ENCODE results near the gene P2RY2. TPM values are rescaled to one million over a fixed set of nuclear protein-coding genes. Genes with fewer than 3 reads are reported as not detected.

Gene P2RY2
- total and polyA plus RNA-seq, 11 donors, result 8.5 to 28.3 (median 14.7) TPM

DNA sequence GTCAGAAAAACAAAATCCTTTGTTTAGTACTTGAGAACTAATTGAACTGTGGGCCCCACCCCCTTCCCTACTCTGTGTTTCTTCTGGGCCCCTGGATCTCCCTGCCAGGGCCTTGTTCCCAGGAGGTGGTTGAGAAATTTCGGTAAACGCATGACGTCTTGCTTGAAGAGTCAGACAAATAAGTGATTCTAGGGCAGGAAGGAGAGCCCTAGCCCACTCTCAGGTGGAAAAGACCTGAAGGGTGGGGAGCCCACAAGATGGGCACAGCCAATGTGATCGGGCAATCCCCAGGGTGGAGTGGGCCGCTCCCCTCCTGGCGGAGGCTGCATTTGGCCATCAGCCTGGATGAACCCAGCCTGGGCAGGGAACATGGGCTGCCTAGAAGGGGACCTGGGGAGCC is 16.8 kb upstream of the P2RY2 start:
- DNase-seq (no peak), ATAC-seq (peak in 1 of 4 donors; percentile 28)
- Histone ChIP-seq H3K27me3 (no peaks in the 10 kb centered on the region), H3K36me3 (no peaks in the 10 kb centered on the region), H3K4me3 (no peak overlapping the region), H3K9me3 (no peaks in the 10 kb centered on the region), H3K4me1 (peaks cover 0 to 55% (median 0%) of the 10 kb centered on the region in 12 donors), H3K27ac (peak overlapping the region in 2 of 12 donors; percentile 7 to 9)
- WGBS, 4 donors, result 81 to 86% (median 84%) methylated on average over 3 to 6 of the region's 6 CpGs
- intact Hi-C loops (cut with DNase I), result no loop called here
- no peak for TF ChIP-seq POLR2A (IDR thresholded peaks at IDR 0.05)
- TF ChIP-seq, protein P1, sequence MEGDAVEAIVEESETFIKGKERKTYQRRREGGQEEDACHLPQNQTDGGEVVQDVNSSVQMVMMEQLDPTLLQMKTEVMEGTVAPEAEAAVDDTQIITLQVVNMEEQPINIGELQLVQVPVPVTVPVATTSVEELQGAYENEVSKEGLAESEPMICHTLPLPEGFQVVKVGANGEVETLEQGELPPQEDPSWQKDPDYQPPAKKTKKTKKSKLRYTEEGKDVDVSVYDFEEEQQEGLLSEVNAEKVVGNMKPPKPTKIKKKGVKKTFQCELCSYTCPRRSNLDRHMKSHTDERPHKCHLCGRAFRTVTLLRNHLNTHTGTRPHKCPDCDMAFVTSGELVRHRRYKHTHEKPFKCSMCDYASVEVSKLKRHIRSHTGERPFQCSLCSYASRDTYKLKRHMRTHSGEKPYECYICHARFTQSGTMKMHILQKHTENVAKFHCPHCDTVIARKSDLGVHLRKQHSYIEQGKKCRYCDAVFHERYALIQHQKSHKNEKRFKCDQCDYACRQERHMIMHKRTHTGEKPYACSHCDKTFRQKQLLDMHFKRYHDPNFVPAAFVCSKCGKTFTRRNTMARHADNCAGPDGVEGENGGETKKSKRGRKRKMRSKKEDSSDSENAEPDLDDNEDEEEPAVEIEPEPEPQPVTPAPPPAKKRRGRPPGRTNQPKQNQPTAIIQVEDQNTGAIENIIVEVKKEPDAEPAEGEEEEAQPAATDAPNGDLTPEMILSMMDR (IDR thresholded peaks at IDR 0.05), result no peak

DNA sequence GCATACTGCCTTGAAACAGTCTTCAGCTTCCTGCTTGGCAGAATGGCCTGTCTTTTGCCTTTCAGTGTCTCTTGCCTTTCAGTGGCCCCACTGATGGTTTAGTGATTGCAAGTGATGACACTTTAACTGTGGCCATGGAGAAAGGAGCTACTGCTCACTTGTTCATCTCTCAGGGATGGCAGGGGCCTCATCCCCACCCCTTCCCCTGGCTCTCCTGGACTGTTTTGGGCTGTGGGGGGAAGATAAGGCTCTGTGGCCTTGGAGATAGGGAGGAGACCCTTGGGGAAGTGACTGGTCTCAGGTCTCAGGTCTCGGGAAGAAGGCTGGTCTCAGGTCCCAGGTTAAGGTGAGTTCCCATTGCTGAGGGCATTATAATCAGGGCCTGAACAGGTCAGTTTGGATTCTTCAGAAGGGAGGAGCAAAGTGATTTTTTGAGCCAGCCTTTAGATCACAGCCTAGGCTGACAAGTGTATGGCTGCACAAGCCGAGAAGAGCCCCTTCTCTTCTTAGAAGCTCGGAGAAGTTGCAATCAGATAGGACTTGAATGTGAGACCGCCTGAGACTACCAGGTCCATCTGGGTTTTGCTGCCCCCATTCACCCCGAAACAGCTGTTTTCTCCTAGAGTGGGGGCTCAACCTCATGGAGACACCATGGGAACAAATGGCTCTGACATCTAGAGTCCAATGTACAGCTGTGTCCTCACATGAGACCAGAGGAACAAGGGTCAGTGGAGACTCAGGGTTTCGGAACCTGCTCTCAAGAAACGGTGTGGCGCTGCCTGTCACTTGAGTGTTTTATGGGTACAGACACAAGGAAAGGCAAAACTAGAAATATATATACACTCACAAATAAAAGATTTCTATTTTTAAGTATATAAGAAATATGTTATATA is 15.9 kb upstream of the P2RY2 start:
- WGBS, 4 donors, result 95 to 98% (median 96%) methylated on average over 8 of the region's 8 CpGs
- no peak for DNase-seq
- no peak for TF ChIP-seq POLR2A (IDR thresholded peaks at IDR 0.05)
- TF ChIP-seq, protein P1 (IDR thresholded peaks at IDR 0.05), result no peak
- H3K27ac ChIP-seq, result no peak overlapping the region
- no peaks in the 10 kb centered on the region for H3K9me3 ChIP-seq
- intact Hi-C loops (cut with DNase I), result no loop called here
- no peak for ATAC-seq
- H3K4me1 ChIP-seq, result peaks cover 0 to 55% (median 0%) of the 10 kb centered on the region in 12 donors
- H3K4me3 ChIP-seq, result no peak overlapping the region
- H3K27me3 ChIP-seq, result no peaks in the 10 kb centered on the region
- no peaks in the 10 kb centered on the region for H3K36me3 ChIP-seq

DNA sequence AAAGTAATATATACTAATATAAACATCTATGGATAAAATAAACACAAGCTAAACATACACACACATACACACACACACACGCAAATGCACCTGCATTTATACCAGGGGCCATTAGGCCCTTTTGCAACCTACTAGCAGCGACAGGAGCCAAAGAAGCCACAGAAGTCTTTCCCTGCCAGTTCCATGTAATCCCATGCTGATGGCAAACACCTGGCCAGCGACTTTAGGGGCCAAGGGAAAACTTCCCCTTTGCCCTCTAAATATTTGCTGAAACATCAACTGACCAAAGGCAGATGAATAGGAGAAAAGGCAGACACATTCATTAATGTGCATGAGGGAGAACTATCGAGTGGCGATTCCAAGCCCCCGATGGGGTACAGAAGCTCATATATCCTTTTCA is 14.8 kb upstream of the P2RY2 start:
- WGBS, 4 donors, result 88 to 93% (median 92%) methylated on average over 6 of the region's 6 CpGs
- H3K27ac ChIP-seq, result no peak overlapping the region
- H3K4me1 ChIP-seq, result peaks cover 0 to 53% (median 0%) of the 10 kb centered on the region in 12 donors
- no peak for DNase-seq
- H3K4me3 ChIP-seq, result no peak overlapping the region
- no peaks in the 10 kb centered on the region for H3K9me3 ChIP-seq
- no peak for ATAC-seq
- TF ChIP-seq, protein P1 (IDR thresholded peaks at IDR 0.05), result no peak
- TF ChIP-seq POLR2A (IDR thresholded peaks at IDR 0.05), result no peak
- H3K36me3 ChIP-seq, result no peaks in the 10 kb centered on the region
- no peaks in the 10 kb centered on the region for H3K27me3 ChIP-seq
- intact Hi-C loops (cut with DNase I), result no loop called here

DNA sequence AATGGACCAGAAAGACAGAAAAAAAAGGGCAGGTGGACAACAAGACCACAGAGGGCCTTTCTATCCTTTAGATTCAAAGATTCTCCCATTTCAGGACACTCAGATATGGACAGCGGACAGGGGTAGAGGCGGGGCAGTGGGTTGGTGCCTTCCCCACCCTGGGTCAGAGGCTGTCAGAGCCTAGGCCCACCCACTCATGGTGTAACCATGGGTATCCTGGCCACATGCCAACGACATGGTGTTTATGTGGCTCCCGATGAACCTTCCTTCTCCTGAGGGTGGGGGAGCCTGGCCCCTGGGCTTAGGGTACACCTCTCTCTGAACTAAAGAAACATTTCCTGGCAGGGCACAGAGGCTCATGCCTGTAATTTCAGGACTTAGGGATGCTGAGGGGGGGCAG is 14.3 kb upstream of the P2RY2 start:
- no peak overlapping the region for H3K4me3 ChIP-seq
- no peak overlapping the region for H3K27ac ChIP-seq
- 81 to 86% (median 83%) methylated on average over 4 of the region's 4 CpGs for WGBS, 4 donors
- no peak for TF ChIP-seq POLR2A (IDR thresholded peaks at IDR 0.05)
- TF ChIP-seq, protein P1 (IDR thresholded peaks at IDR 0.05), result no peak
- intact Hi-C loops (cut with DNase I), result no loop called here
- ATAC-seq (no peak), DNase-seq (peak in 1 of 5 donors; percentile 25)
- H3K4me1 ChIP-seq, result peaks cover 0 to 48% (median 0%) of the 10 kb centered on the region in 12 donors
- H3K9me3 ChIP-seq, result no peaks in the 10 kb centered on the region
- H3K27me3 ChIP-seq, result no peaks in the 10 kb centered on the region
- H3K36me3 ChIP-seq, result no peaks in the 10 kb centered on the region

Measured in heart left ventricle (tissue), 16 donors.